GM21737 (cell line): Measurements from ENCODE around the gene NELL1.

Experiments
- ATAC-seq: cut with Tn5 transposase; IDR thresholded peaks from one replicate; pipeline ENCODE4 v1.9.1; 2021; ENCODE audit warnings: mild to moderate bottlenecking, moderate library complexity; ENCODE audit not compliant: unreplicated experiment

The NELL1 gene

DNA sequence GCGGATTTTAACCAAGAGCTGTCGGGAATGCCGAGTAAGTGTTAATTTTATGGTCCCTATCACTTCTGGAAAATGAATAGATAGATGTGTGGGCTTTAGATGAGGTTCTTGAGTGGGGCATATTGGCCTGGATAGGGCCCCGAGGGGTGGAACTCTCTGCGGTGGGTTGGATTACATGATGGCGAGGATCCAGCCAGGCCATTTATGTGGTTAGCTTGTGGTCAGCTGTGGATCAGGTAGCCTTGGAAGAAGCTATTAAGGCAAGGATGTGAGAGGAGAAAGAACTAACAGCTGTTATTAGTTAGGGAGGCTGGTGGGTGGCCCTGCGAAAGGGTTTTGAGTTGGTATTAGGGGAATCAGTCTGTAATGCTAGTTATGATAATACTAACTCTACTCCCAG, 268.4 kb downstream of the NELL1 start:
- ATAC-seq: no peak

DNA sequence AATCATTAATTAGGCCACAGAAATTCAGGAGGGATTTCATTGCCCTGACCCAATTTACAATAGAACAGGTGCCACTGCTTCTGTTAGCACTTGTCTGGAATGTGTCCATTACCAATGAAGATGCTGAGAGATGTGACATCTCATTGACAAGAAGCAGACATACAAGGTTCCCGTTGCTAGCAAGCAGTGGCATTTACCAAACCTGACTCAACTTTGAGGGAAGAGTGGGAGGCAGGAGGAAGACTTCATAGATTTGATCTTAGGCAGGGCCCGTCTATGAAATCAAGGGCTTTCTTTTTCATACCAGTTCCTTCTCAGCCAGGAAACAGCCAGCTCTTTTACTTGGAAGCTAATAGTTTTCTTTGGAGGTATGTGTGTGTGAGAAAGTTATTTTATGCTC, 280.2 kb downstream of the NELL1 start:
- no peak for ATAC-seq

- ATAC-seq: no peak
Measured at GRCh38 chr11:20962581-20962980, 293.2 kb downstream of the NELL1 start.

GRCh38 chr11:20963596-20963995, 294.2 kb downstream of the NELL1 start:
- no peak for ATAC-seq

DNA sequence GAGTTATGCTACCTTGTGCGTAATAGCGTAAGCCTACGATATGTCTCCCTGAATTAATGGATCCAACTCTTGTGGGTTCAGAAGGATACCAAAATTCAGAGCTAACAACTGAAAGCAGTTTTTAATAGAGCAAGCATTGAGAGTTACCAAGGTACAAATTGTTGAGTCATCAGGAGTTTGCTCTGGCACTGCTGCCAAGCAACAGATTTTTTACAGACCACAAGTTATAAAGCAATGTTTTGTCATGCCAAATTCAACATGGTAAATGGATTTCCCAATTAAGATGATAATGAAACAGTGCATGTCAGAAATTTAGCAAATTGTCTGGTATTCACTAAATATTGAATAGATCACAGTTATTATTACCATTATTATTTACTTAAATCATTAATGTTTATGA, 295.6 kb downstream of the NELL1 start:
- ATAC-seq: no peak

GRCh38 chr11:20966489-20966888, 297.1 kb downstream of the NELL1 start:
- no peak for ATAC-seq

DNA sequence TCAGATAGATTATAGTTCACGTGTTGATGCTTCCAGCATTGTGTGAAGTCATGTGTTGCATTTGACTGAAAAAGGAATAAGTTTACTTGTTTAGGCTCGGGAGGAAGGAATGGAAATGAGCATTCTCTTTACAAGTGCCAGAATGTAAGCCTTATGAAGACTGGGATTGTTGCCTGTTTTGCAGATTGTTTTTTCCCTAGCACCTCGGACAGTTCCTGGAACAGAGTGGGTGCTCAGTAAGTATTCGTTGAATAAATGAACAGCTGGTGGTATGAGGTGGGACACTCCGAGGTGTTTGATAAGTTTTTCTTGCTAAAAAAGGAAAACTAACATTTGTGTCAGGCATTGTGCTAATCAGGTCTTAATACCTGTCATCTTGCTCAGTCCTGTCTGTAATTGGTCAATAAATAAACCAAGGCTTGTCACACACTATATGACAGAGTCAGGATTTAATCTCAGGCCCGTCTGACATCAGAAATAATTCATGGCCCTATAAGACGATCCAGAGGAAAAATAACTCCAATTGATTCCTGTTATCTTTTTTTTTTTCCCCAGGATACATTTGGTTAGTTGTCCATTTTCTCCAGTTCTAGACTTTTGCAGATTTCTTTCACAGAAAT, 304.7 kb downstream of the NELL1 start:
- no peak for ATAC-seq

DNA sequence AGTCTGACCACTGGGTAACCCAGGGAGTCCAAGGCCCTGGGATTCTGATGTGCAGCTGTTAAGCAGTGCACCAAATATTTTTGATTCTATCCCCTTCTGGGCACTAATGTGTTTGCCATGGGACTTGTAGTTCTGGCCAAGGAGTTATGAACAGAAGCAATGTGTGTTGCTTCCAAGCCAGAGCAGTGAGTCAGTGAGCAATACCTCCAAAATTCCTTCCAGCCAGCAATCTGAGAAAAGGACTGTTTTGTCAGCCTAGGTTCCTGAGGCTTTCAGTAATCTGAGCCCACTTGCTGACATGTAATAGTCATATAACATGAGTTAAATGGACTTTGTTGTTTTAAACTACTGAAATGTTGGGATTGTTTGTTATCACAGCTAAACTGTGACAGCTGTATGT, 311.4 kb downstream of the NELL1 start:
- ATAC-seq: no peak

DNA sequence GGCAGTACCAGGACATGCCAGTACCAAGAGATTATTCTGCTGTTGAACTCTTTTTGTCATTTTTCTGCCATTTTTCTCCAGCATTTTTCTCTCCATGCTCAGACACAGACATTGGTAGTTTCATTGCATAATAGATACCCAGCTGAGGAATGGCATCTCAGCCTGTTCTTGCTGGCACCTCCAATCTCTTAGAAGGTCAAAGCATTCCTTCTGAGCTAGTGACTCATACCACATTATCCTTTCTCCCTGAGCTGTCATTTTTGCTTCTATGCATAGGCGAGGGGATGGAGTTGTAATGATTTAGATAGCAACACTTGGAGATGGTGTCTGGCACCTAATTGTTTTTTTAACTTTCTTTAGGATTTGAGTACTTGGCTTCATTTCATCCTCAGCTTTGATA, 321.1 kb downstream of the NELL1 start:
- ATAC-seq: no peak

- ATAC-seq: no peak
Measured at GRCh38 chr11:20991471-20991870, 322.1 kb downstream of the NELL1 start.

DNA sequence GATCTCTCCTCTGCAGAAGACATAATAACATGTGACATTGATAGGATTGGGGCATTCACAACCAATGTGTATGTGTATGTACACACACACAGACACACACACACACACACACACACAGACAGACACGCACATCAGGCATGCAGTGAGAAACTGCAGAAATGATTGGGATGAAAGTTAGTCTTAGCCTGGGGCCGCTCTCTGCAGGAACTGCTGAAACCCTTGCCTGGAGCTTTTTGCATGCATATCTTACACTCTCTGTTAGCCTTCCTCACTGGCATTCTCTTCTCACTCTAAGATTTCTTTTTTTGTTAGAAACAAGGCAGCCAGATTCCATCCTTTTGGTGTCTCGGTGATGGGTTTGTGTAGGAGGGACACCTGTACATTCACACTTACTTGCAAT, 337.9 kb downstream of the NELL1 start:
- no peak for ATAC-seq

DNA sequence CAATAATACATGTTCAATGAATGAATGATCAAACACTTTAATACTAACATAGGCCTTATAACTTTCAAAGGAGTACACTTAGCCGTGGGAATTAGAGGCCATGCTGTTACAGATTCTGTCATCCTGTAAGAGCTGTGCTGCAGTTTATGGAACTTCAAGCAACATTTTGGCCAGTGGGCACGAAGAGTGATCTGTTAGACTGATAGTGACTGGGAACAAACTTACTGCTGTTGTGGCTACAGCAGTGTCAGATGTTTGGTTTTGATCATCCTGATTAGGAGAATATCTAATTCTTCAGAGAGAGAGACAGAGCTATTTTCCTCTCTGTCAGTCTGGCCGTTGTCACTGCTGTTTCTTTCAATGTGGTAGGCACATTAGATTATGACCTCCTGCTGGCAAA, 348.9 kb downstream of the NELL1 start:
- ATAC-seq: no peak

DNA sequence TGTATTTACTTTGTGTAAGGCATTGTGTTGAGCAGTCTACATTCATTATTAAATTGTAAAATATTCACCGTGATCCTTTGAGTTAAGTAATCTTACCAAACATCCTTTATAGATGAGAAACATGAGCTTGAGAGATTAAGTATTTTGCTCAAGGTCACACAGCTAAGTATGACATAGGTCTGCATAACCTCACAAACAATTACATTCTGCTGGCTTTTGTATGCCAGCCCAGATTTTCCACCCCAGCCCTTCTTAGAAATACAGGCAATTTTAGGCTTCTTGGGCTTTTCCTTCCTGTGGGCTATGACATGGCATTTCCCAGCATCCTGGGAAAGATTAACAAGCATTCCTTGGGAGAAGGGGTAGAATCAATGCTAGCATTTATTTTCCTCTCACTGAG, 357.3 kb downstream of the NELL1 start:
- no peak for ATAC-seq

DNA sequence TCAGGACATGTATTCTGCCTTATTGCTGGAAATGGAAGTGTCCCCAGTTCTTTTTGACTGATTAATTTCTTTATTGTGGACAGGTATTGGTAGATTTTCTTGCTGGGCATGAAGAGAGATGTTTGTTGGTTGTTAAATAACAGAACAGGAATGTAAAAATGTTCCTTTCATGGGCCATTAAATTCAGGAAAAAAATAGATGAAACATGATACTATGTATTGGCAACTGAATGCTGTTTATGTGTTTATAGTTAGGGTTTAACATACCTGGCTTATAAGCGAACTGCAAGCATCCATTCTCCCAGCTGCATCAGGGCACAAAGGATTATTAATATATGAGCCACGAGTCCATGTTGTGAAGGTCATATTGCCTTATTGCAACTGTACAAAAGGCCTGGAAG, 368.5 kb downstream of the NELL1 start:
- no peak for ATAC-seq

GRCh38 chr11:21038801-21039200, 369.4 kb downstream of the NELL1 start:
- no peak for ATAC-seq

DNA sequence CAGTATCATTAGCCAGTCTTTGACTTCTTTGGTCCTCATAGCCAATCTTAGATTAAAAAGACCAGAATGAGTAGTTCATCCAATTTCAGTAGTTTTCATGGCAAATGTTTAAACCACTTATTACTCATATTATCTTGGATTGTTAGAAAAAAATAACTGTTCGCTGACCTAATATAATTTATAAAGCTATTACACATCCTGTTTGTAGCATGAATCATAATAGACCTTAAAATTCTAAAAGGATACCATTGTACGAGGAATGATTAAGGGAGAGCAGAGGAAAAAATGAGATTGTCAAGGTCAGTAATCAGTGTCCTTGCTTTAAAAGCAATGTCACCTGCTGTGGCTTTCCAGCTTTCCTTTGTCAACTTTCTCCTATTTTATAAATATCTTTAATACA, 371.2 kb downstream of the NELL1 start:
- no peak for ATAC-seq

GRCh38 chr11:21048626-21049025, 379.2 kb downstream of the NELL1 start:
- ATAC-seq: no peak

- no peak for ATAC-seq
Measured at GRCh38 chr11:21053466-21053865, 384.1 kb downstream of the NELL1 start.

- ATAC-seq: no peak
Measured at GRCh38 chr11:21056644-21057043, 387.3 kb downstream of the NELL1 start.

- no peak for ATAC-seq
Measured at GRCh38 chr11:21059879-21060278, 390.5 kb downstream of the NELL1 start.

GRCh38 chr11:21066030-21066429, 396.6 kb downstream of the NELL1 start:
- ATAC-seq: no peak

GRCh38 chr11:21068886-21069285, 399.5 kb downstream of the NELL1 start:
- ATAC-seq: no peak

DNA sequence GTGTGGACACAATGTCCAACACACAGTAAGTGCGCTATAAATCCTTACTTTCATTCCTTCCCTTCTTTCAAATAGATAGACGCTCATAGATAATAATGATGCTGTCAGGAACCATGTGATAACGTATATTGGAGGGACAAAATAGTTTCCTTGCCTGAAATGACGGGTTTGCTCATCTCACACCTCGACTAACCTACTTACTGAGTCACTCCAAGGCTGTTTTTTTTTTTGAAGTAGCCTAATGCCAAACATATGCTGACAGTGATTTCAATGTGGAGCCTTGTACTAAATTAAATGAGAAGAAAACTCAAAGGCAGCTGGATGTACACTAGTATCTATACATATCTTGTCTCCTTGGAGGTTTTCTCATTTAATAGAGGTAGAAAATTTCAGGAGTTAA, 400.5 kb downstream of the NELL1 start:
- no peak for ATAC-seq

DNA sequence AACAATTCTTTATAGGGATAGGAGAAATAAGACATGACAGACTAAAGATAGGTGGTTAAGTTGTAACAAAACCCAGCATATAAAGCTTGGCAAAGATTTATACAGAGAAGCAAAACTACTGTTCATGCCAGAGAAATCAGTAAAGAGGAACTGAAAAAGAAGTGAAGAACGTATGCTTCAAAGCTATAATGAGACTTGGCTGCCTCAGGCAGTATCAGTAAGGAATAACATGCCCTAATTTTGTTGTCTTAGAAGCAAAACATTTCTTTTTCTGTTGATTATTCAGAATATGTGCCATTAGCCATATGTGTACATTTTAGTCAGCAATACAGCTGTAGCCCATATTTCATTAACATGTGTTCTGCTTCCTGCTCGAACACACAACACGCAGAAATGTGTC, 403.2 kb downstream of the NELL1 start:
- ATAC-seq: no peak
